Endothelial cell of umbilical vein (primary cell): ENCODE data around the gene RNF150.

Experiments used
- POLR2A ChIP-seq: IDR thresholded peaks from 2 replicates; pipeline ENCODE4 v1.6.1; 2012; ENCODE audit warnings: low read depth, mild to moderate bottlenecking, control low read depth, low read length
- POLR2AphosphoS5 ChIP-seq: IDR thresholded peaks from 2 replicates; pipeline ENCODE4 v1.6.1; 2012; ENCODE audit warnings: low read depth, mild to moderate bottlenecking, control low read depth, low read length, moderate library complexity; ENCODE audit not compliant: insufficient read depth

DNA sequence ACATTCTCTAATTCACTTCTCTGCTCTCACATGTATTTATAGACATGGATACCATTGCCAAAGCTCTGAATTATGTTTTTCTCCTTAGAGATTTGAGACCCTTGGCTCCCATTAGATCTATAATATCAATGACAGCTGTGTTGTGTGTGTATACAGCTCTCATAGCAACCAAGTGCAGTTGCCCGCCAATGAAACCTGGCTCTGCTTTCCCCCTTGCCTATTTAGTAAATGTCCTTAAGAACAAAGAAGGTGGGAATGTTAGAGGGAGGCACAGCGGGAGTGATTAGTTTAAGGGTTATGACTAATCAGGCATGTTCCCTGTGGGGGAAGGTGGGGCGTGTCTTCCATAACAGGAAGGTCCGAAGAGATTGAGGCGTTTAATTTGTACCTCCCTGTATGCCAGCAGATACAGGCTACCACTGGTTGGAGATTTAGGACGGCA lies 276.6 kb downstream of the RNF150 start:
- TF ChIP-seq POLR2AphosphoS5 (no peak), POLR2A (no peak)
